ENCODE results near the gene MMADHC.

- TF ChIP-seq NR2C2 (CRISPR knock-in tag; IDR thresholded peaks at IDR 0.05; ENCODE audit: borderline replicate concordance): no peak
- TF ChIP-seq BHLHE40 (IDR thresholded peaks at IDR 0.05; ENCODE audit: low read length): no peak
Measured at GRCh38 chr2:149575277-149575676, 12.3 kb downstream of the MMADHC start.

All from HepG2 (cell line).